IMR-90 (cell line): ENCODE data around the gene KRTAP12-1. TPM values are rescaled to one million over a fixed set of nuclear protein-coding genes. Genes with fewer than 3 reads are reported as not detected.

Source experiments
- ATAC-seq: fragments of 200-7000 bp; cut with Tn5 transposase; 2 replicates; pipeline ENCODE4 v1.9.1; 2020; ENCODE audit warnings: low read depth, mild to moderate bottlenecking, moderate library complexity
- BruUV-seq: library from RNA; stranded (reverse); fragments of 400-500 nt; replicated peaks from 2 replicates; lab custom pipeline; 2021; lab: Mats Ljungman, UMichigan
- CTCF ChIA-PET: fragments of 300-600 bp; formaldehyde crosslinking; extraction: SDS; loops from one replicate; lab custom pipeline; 2021; ENCODE audit warnings: antibody characterized with exemption; lab: Yijun Ruan, JAX
- POLR2A ChIA-PET: fragments of 300-600 bp; sonication (Branson Sonifier 250); formaldehyde crosslinking; loops from one replicate; lab custom pipeline; 2022; ENCODE audit warnings: antibody characterized with exemption; ENCODE audit not compliant: unreplicated experiment; lab: Charles Lee
- DNase-seq: peaks from one replicate; pipeline ENCODE4 v3.0.0; 2013
- H2AFZ ChIP-seq: replicated peaks from 2 replicates; pipeline ENCODE3; 2013; ENCODE audit warnings: low read length, mild to moderate bottlenecking; ENCODE audit not compliant: poor library complexity
- H2AK5ac ChIP-seq: 2 replicates; pipeline ENCODE4 v1.6.1; 2013; ENCODE audit warnings: low read depth, low read length, inconsistent platforms
- H2AK9ac ChIP-seq: replicated peaks from 2 replicates; pipeline ENCODE3; 2013; ENCODE audit warnings: mild to moderate bottlenecking, low read depth, low read length, moderate library complexity; ENCODE audit not compliant: poor library complexity
- H2BK120ac ChIP-seq: 2 replicates; pipeline ENCODE4 v1.6.1; 2013; ENCODE audit warnings: low read depth, low read length, inconsistent platforms
- H2BK15ac ChIP-seq: 3 replicates; pipeline ENCODE4 v1.6.1; 2013; ENCODE audit warnings: low read depth, low read length, inconsistent platforms
- H2BK20ac ChIP-seq: 2 replicates; pipeline ENCODE4 v1.6.1; 2013; ENCODE audit warnings: low read depth, mild to moderate bottlenecking, inconsistent platforms, low read length, moderate library complexity
- H2BK5ac ChIP-seq: 2 replicates; pipeline ENCODE4 v1.6.1; 2013; ENCODE audit warnings: mild to moderate bottlenecking, low read depth, low read length, inconsistent platforms; ENCODE audit not compliant: poor library complexity, severe bottlenecking
- H3K14ac ChIP-seq: replicated peaks from 2 replicates; pipeline ENCODE4 v1.6.1; 2013; ENCODE audit warnings: low read depth, low read length, inconsistent platforms
- H3K18ac ChIP-seq: 2 replicates; pipeline ENCODE4 v1.6.1; 2013; ENCODE audit warnings: low read depth, low read length, control low read depth
- H3K23ac ChIP-seq: 2 replicates; pipeline ENCODE4 v1.6.1; 2013; ENCODE audit warnings: low read depth, low read length, inconsistent platforms
- H3K27ac ChIP-seq: 2 replicates; pipeline ENCODE4 v1.5.1; 2013; ENCODE audit warnings: mild to moderate bottlenecking, control low read depth, low read length; ENCODE audit not compliant: insufficient read depth
- H3K27me3 ChIP-seq: 2 replicates; pipeline ENCODE4 v1.6.1; 2013; ENCODE audit warnings: low read length; ENCODE audit not compliant: control insufficient read depth, insufficient read depth
- H3K36me3 ChIP-seq: 2 replicates; pipeline ENCODE4 v1.6.1; 2013; ENCODE audit warnings: low read length, mixed read lengths; ENCODE audit not compliant: control insufficient read depth, insufficient read depth
- H3K4ac ChIP-seq: 2 replicates; pipeline ENCODE4 v1.6.1; 2013; ENCODE audit warnings: low read depth, low read length, inconsistent platforms
- H3K4me1 ChIP-seq: 2 replicates; pipeline ENCODE4 v1.6.1; 2013; ENCODE audit warnings: low read length, mixed read lengths; ENCODE audit not compliant: control insufficient read depth, insufficient read depth
- H3K4me2 ChIP-seq: 2 replicates; pipeline ENCODE4 v1.6.1; 2013; ENCODE audit warnings: low read depth, mild to moderate bottlenecking, control low read depth, low read length, moderate library complexity
- H3K4me3 ChIP-seq: 2 replicates; pipeline ENCODE4 v1.5.1; 2013; ENCODE audit warnings: low read depth, mild to moderate bottlenecking, control low read depth, low read length, moderate library complexity; ENCODE audit not compliant: insufficient read depth
- H3K56ac ChIP-seq: 2 replicates; pipeline ENCODE4 v1.6.1; 2013; ENCODE audit warnings: low read length, inconsistent platforms; ENCODE audit not compliant: insufficient read depth; ENCODE audit errors: extremely low read depth
- H3K79me1 ChIP-seq, 2 experiments: 2 replicates each; pipeline ENCODE4 v1.6.1; 2013; ENCODE audit warnings: low read length in 2 of 2, inconsistent platforms in 1 of 2, low read depth in 1 of 2
- H3K9ac ChIP-seq: 2 replicates; pipeline ENCODE4 v1.6.1; 2013; ENCODE audit warnings: low read depth, low read length, control low read depth
- H3K9me1 ChIP-seq: 2 replicates; pipeline ENCODE4 v1.6.1; 2013; ENCODE audit warnings: low read length, inconsistent platforms; ENCODE audit not compliant: insufficient read depth
- H3K9me3 ChIP-seq: 2 replicates; pipeline ENCODE4 v1.6.1; 2013; ENCODE audit warnings: low read length; ENCODE audit not compliant: control insufficient read depth, insufficient read depth
- H4K20me1 ChIP-seq: 2 replicates; pipeline ENCODE4 v1.6.1; 2013; ENCODE audit warnings: low read length, inconsistent platforms; ENCODE audit not compliant: insufficient read depth
- H4K5ac ChIP-seq: 2 replicates; pipeline ENCODE4 v1.6.1; 2013; ENCODE audit warnings: mild to moderate bottlenecking, low read depth, low read length, control low read depth
- H4K8ac ChIP-seq, 2 experiments: 2 replicates each; pipeline ENCODE4 v1.6.1; 2013; ENCODE audit warnings: low read depth in 2 of 2, low read length in 2 of 2, control low read depth in 1 of 2, inconsistent platforms in 1 of 2
- H4K91ac ChIP-seq: 2 replicates; pipeline ENCODE4 v1.6.1; 2013; ENCODE audit warnings: low read depth, low read length, inconsistent platforms; ENCODE audit not compliant: insufficient read depth
- BHLHE40 ChIP-seq: fragments of 150-350 bp; IDR thresholded peaks from 2 replicates; pipeline ENCODE4 v1.6.1; 2016; ENCODE audit warnings: mild to moderate bottlenecking, low read depth, low read length
- CEBPB ChIP-seq: IDR thresholded peaks from 2 replicates; pipeline ENCODE4 v1.6.1; 2012; ENCODE audit warnings: low read depth, low read length, improper control_type of control experiment
- CHD1 ChIP-seq: IDR thresholded peaks from 2 replicates; pipeline ENCODE4 v1.6.1; 2012; ENCODE audit warnings: low read depth, low read length, improper control_type of control experiment
- CTCF ChIP-seq: conservative IDR thresholded peaks from 2 replicates; pipeline ENCODE4 v1.5.1; 2012; ENCODE audit warnings: mild to moderate bottlenecking, low read depth, low read length, improper control_type of control experiment
- ELK1 ChIP-seq: fragments of 150-350 bp; IDR thresholded peaks from 2 replicates; pipeline ENCODE4 v1.6.1; 2016; ENCODE audit warnings: low read depth, mild to moderate bottlenecking, low read length, moderate library complexity, borderline replicate concordance
- FOS ChIP-seq: fragments of 150-350 bp; IDR thresholded peaks from 2 replicates; pipeline ENCODE4 v1.6.1; 2016; ENCODE audit warnings: low read depth, low read length
- MAFK ChIP-seq: IDR thresholded peaks from 2 replicates; pipeline ENCODE4 v1.6.1; 2012; ENCODE audit warnings: low read depth, low read length, improper control_type of control experiment
- MAZ ChIP-seq: IDR thresholded peaks from 2 replicates; pipeline ENCODE4 v1.6.1; 2012; ENCODE audit warnings: low read depth, mild to moderate bottlenecking, low read length, improper control_type of control experiment, moderate library complexity, borderline replicate concordance
- MXI1 ChIP-seq: IDR thresholded peaks from 2 replicates; pipeline ENCODE4 v1.6.1; 2012; ENCODE audit warnings: low read depth, mild to moderate bottlenecking, low read length, moderate library complexity, borderline replicate concordance
- NFE2L2 ChIP-seq: fragments of 150-350 bp; IDR thresholded peaks from 2 replicates; pipeline ENCODE4 v1.6.1; 2016; ENCODE audit warnings: low read depth, mild to moderate bottlenecking, low read length
- POLR2A ChIP-seq: IDR thresholded peaks from 2 replicates; pipeline ENCODE4 v1.6.1; 2012; ENCODE audit warnings: mild to moderate bottlenecking, low read depth, low read length
- RAD21 ChIP-seq: IDR thresholded peaks from 2 replicates; pipeline ENCODE4 v1.6.1; 2012; ENCODE audit warnings: low read length, improper control_type of control experiment
- RCOR1 ChIP-seq: IDR thresholded peaks from 2 replicates; pipeline ENCODE4 v1.6.1; 2012; ENCODE audit warnings: mild to moderate bottlenecking, low read length, improper control_type of control experiment; ENCODE audit not compliant: insufficient replicate concordance
- RFX5 ChIP-seq: IDR thresholded peaks from 2 replicates; pipeline ENCODE4 v1.8.0; 2012; ENCODE audit warnings: low read depth, mild to moderate bottlenecking, low read length, moderate library complexity
- SMC3 ChIP-seq: fragments of 150-350 bp; IDR thresholded peaks from 2 replicates; pipeline ENCODE4 v1.6.1; 2016; ENCODE audit warnings: low read depth, mild to moderate bottlenecking, antibody characterized with exemption, low read length, moderate library complexity
- USF2 ChIP-seq: fragments of 150-350 bp; IDR thresholded peaks from 2 replicates; pipeline ENCODE4 v1.6.1; 2017; ENCODE audit warnings: mild to moderate bottlenecking, antibody characterized with exemption, low read length, low read depth
- WGBS, 2 experiments: methylation state at CpG; one replicate each; pipeline versions ENCODE4 v1.1.5 to v1.1.7; 2013; ENCODE audit warnings: missing lambda C conversion rate in 2 of 2; ENCODE audit not compliant: insufficient read length in 1 of 2; ENCODE audit errors: extremely low coverage in 2 of 2; 5-methylcytosine and 5-hydroxymethylcytosine counted together
- dilution Hi-C: fragments of 300-500 bp; cut with HindIII; formaldehyde crosslinking; loops from one replicate; pipeline ENCODE4 v1.14.3; 2018; ENCODE audit warnings: low sequenced_read_pairs; ENCODE audit not compliant: unreplicated experiment
- in situ Hi-C: fragments of 300-500 bp; cut with MboI; formaldehyde crosslinking; loops from 3 replicates; pipeline ENCODE4 v1.14.3; 2019; ENCODE audit warnings: low sequenced_read_pairs, inconsistent platforms, mixed read lengths
- intact Hi-C: fragments of 100-400 bp; cut with micrococcal nuclease; formaldehyde crosslinking; loops from 2 replicates; pipeline ENCODE4 v1.10.0; 2022
- polyA plus RNA-seq, 3 experiments: library from polyadenylated mRNA; depleted of rRNA; stranded (reverse); fragments of >200 nt; gene quantifications; 2 replicates each; pipeline ENCODE4 v1.2.3, GENCODE V29; 2012; ENCODE audit warnings: low replicate concordance in 1 of 3
- total RNA-seq: library from RNA; depleted of rRNA; stranded (reverse); fragments of >200 nt; gene quantifications from 2 replicates; pipeline ENCODE4 v1.2.3, GENCODE V29; 2012

Gene KRTAP12-1
- total and polyA plus RNA-seq, 2 of the 4 experiments (the other 2 are of a cell fraction) = not detected

- H2BK120ac ChIP-seq = no peak overlapping the region
- no peaks in the 10 kb centered on the region for H3K79me1 ChIP-seq
- H3K4me3 ChIP-seq = no peak overlapping the region
- H2AFZ ChIP-seq = no peak overlapping the region
- TF ChIP-seq SMC3 (no peak), BHLHE40 (no peak), FOS (no peak), POLR2A (no peak), RFX5 (no peak), CTCF (no peak), CHD1 (no peak), MAZ (no peak), CEBPB (no peak), RAD21 (no peak), MXI1 (no peak), ELK1 (no peak), NFE2L2 (no peak), USF2 (no peak), RCOR1 (no peak), MAFK (no peak)
- no peak for DNase-seq
- intact Hi-C loops (no loop called here), dilution Hi-C loops (no loop called here), in situ Hi-C loops (no loop called here)
- no peaks in the 10 kb centered on the region for H4K20me1 ChIP-seq
- no peak overlapping the region for H3K23ac ChIP-seq
- no peak overlapping the region for H3K9ac ChIP-seq
- H2AK5ac ChIP-seq = no peak overlapping the region
- no peak overlapping the region for H3K18ac ChIP-seq
- 45% methylated on average over 6 of the region's 25 CpGs; no CpG with 5 or more reads in 1 of the 2 experiments for WGBS, 2 experiments
- H2BK5ac ChIP-seq = no peak overlapping the region
- ATAC-seq = no peak
- H4K91ac ChIP-seq = no peak overlapping the region
- no peak overlapping the region for H2BK15ac ChIP-seq
- H3K27me3 ChIP-seq = peaks cover 32% of the 10 kb centered on the region
- no peak overlapping the region for H3K14ac ChIP-seq
- no peaks in the 10 kb centered on the region for H3K9me1 ChIP-seq
- H3K27ac ChIP-seq = no peak overlapping the region
- H3K56ac ChIP-seq = no peak overlapping the region
- BruUV-seq = no TSS peak
- no peaks in the 10 kb centered on the region for H3K36me3 ChIP-seq
- POLR2A ChIA-PET = no interaction called here
- no peaks in the 10 kb centered on the region for H3K9me3 ChIP-seq
- H4K5ac ChIP-seq = no peak overlapping the region
- H3K4ac ChIP-seq = no peak overlapping the region
- H3K4me2 ChIP-seq = no peak overlapping the region
- H4K8ac ChIP-seq = no peak overlapping the region
- H2AK9ac ChIP-seq = no peak overlapping the region
- H3K4me1 ChIP-seq = no peaks in the 10 kb centered on the region
- H2BK20ac ChIP-seq = no peak overlapping the region
- CTCF ChIA-PET = no interaction called here
Observed at GRCh38 chr21:44686843-44687561, 5.0 kb upstream of the KRTAP12-1 start.
